Stimulated activated CD4-positive, alpha-beta T cell treated with anti-CD3 and anti-CD28 coated beads, Interleukin-2, amount 100 ng/mL, for 24 hours (primary cell): ENCODE measurements around the gene VGLL4.

Experiments used
- DNase-seq, 2 donors: peaks; one replicate each; pipeline ENCODE4 v3.0.0-alpha.2; 2020

Gene VGLL4

DNA sequence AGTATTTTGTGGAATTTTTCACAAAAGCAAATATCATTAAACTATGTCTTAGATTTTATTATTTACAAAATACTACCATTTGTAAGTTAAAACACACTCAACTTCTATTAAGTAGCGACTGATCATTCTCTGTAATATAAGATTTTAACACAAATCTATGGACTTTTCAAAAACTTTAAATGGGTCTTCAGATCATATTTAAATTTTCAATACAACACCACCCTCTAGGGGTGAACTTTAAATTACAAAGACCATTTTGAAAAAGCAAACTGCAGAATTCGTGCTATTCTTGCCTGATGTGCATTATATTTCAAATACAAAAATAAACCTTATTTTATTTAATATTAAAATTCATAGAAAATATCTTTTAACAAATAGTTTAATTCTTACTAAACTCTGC is 8.2 kb upstream of the VGLL4 start:
- no peak for DNase-seq

DNA sequence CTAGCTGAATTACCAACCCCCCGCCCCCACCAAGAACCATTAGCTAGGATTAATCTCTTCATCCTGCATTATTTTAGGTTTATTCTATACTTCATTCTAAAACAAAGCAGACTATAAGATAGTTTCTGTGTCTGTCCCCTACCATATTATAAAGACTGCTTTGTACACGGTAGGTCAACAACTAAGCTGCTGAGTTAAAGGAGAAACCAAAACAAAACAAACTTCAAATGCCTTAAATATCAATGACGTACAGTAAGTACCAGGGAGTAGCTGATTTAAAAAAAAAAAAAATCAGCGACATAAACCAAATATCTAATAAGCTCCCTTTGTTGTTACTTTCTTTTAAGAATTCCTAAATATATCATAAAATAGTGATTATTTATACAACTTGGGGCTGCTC is 7.8 kb upstream of the VGLL4 start:
- no peak for DNase-seq

DNA sequence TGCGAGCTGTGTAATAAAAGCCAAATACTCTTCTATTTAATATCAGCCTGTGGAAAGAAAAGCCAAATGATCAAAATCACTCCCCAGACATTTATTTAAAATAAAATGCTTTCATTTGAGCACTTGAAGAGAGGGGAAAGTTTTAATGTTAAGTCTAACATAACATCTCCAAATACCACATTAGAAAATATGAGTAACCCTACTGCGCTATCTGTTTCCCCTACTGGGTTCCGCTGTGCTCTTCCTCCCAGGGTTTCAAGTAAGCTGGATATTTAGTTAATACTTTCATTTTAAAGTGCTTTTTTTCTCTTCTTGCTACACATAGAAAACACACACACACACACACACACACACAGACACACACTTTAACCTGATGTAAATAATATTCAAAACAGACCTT is 6.7 kb upstream of the VGLL4 start:
- no peak for DNase-seq

DNA sequence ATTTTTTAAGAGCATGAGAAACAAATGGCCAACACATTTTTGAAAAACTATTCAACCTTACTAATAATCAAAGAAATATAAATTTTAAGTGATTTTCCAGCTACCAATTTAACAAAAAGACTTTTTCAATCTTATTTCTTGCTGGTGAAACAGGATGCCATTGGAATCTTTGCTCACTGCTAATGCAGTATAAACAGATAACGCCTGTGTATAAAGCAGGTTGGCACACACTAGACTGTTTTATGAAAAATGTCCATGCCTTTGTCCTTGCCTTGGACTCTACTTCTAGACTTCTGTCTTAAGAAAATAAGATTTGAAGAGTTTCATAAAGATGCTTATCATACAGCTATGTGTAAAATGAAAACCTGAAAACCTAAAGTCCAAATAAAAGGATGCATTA is 5.0 kb upstream of the VGLL4 start:
- no peak for DNase-seq

DNA sequence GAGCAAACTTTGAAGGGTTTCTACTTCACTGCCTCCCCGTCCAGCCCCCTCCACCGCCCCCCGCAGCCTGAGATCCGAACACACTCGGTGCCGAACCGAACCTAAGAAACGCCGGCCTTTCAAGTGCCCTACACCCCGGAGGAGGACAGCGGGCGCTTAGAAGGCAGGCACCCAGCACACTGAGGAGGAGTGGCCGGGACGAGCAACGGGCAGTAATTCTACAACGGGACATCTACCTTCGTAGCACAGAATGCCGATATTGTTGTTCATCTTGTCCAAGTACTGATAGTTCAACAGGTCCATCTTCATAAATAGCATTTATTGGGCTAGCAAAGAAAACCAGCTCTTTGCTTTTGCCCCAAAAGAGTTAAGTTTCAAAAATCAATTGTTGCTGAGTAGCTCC is 513 bp downstream of the VGLL4 start:
- DNase-seq: peak; percentile 35 to 42

DNA sequence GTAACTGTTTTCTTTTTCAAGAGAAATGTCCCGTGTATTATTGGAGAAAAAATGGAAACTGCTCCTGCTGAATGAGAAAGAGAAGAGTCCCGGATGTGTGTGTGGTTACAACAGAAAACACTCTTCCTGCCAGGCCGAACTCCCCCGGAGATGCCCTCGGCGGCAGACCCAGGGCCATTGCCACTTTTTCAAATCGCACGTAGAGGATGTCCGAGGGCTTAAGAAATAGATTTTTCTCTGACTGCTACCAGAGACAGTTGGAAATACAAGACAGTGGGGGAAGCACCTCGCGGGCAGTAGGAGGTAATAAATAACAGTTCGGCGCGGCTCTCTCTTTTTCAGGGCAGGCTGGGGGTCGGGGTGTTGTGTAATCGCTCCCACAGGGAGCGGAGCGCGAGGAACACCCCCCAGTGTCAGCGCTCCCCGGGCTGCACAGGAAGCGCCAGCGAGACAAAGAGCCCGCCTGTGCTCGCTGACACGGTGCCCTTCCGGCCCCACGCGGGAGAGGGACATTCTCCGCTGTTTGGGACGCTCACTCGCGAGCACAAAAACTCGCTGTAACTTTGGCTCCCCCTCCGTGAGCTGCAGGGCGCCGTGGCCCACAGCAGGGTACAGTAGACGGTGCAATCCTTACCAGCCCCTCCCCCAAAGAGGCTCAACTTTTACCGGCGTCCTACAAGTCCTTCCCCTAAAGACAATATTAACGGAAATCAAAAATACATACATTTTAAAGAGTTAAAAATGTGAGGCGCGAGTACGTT is 1.1 kb downstream of the VGLL4 start:
- peak; percentile 57 to 70 for DNase-seq

DNA sequence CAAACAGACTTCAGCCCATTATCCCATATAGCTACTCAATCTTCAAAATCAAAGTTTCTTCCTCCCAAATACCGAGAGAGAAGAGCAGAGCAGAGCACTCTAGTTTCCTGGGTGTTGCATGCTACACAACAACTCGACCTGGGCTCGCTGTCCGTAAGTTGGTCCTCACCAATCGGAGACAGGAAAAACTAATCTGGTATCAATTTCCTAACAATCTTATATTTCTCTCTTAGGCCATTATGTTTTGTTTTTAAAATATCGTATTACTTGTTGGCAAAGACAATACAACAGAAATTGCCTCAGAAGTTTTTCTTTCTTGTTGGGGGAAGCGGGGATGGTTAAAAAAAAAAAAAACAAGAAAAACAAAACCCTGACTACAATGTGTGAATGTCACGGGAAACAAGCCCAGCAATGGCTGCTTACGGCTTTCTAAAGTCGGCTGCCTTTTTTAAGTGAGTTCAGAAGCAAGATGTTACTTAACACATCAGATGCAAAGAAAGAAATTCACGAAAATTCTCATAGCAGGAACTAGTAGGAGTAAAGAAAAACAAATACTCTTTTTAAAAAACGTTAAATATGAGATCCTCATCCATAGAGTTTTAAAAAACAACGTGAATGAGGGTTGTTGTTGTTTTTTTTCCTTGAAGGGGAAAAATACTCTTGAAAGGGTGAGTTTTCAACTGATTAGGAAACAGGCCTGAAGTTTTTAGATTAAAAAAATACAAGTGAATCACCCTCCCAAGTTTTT is 1.9 kb downstream of the VGLL4 start:
- no peak for DNase-seq

DNA sequence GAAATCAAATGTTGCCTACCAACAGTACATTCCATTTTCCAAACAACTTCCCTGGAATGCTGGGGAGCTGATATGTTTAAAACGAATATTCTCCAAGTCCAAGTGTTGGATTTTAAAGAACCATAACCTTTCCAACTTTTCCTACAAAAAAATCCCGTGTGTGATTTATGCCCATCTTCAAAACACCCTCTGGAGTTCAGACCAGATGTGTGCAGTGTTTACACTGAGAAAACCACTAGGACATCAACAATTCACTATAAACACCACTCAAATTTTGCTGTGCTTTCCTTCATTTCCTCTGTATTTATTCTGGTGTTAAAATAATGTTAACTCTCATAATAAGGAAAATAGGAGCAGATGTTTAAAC is 2.4 kb downstream of the VGLL4 start:
- no peak for DNase-seq

DNA sequence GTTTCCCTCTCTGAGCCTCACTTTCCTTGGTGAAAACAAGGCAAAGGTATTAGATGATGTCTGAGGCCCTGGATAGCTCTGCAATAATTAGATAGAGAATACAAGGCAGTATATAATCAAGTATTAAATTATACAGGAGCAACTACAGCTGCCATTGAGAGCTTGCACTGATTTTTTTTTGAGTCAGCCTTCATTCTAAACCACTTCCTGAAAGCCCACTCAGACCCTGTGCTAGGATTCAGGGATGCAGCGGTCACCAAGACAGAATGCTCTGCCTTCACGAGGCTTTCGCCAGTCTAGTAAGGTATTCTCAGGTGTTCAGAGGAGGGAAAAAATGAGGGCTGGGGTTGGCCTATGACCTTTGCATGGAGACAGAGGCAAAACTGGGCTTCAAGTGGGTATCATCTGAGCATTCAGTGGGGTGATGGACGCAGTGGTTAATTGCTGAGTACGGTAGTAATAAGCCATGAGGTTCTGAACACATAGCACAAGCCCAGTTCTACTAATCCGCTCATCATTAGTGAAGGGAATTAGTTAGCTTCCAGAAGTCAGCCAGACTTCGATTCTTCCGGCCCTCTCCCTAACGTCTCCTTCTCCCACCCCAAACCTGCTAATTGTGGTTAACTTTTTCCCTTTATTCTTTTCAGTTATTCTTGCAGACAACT is 3.6 kb downstream of the VGLL4 start:
- no peak for DNase-seq

DNA sequence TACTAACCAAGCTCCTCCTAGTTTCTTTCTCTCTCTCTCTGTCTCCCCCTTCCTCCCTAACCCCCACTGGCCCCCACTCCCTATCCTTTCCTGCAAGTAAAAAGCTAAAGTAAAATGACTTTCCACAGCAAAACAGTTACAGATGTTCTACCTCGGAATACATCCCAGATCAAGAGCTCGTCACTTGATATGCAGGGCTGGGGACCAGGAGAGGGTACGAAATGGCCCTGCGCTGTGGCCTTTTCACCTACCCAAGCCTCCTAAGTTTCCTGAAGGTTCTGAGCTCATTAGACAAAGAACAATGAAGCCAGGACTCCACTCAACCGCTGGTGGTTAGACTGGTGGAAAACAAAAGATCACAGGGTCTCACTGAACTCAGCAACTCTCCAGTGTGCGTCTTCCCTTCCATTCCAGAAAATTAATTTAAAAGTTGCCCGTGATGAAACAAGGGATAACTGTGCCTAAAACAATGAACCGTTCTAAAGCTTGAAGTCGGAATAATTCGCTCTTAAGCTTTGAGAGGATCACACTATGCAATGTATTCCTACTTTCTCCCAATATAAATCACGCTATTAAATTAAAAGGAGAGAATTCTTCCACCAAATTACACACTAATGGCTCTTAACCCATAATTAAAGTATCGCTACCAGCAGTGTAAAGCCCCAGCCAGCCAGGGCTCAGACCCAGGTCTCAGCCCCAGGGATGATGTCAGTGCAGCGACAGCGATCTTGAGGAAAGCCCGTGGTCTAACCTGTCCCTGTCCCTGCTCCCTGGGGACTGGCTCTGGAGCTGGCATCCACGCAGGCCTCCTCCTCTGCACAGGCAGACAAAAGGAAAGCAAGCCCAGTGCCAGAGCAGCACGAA is 5.0 kb downstream of the VGLL4 start:
- no peak for DNase-seq

DNA sequence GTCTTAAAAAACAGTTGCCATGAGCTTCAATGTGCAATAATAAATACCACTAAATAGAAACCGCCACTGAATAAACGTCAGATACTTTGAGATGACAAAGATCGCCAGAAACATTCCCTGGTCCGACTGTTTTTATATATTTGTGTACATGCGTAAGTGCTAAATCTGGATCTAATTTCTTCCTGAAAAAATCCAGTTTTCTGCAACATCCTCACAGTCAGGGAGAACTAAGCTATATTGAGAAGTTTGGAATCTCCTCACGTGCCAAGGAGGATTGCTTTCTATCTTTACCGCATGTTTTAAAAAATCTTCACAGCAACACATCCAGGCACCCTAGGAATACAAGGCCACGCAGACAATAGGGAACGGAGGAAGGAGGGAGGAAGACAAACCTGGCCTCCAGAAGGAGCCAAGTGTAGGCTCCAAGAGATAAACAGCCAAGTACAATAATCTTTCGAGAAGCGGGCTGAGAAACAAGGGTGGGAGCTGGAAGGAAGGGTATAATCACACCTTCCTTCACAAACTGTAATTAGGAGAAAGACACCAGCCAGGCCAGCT is 5.7 kb downstream of the VGLL4 start:
- DNase-seq: no peak

DNA sequence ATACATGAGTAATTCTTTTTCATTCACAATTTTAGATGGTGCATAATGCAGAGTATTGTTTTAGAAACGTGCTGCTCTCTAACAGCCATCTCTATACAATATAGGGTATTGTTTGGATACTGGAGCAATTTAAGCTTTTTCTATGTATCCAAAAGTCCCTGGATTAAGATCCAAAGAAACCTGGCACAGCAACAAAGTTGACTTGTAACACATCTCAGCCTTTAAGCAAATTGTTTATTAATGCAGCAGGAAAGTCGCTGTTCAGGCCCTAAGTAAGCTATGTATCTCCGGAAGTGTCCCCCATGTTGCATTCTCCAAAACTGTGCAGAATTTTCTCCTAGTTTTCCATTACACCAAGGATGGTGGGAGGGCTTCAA is 7.3 kb downstream of the VGLL4 start:
- DNase-seq: no peak

DNA sequence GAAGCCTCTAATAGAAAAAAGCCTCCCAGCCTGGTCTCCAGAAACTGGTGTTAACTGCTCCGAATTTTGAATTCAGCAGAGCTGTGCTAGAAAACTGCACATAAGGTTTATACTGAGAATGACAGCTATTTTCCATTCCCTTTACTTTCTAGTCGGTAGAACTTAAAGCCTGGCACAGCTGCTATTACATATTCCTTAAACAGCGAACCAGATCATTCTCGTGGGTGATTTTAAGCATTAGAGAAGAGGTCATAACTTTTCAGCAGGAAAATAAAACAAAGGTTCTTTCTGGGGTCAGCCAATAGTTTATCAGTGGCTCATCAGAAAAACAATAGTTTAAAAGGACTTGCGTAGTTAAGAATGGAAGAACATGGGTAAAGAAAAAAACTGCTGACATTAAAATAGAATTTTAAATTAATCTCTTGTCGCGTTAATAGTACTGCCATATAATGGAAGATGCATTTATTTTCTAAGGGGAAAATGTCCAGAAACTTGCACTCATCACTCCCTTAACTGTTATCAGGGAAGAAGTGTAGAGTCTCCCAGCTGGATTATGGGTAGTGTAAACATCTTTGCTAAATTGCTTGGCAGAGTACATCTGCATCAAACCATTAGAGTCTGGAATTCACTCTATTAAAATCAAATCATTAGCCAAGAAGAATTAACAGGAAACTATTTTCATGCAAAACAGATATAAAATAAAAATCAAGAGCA is 7.9 kb downstream of the VGLL4 start:
- no peak for DNase-seq

DNA sequence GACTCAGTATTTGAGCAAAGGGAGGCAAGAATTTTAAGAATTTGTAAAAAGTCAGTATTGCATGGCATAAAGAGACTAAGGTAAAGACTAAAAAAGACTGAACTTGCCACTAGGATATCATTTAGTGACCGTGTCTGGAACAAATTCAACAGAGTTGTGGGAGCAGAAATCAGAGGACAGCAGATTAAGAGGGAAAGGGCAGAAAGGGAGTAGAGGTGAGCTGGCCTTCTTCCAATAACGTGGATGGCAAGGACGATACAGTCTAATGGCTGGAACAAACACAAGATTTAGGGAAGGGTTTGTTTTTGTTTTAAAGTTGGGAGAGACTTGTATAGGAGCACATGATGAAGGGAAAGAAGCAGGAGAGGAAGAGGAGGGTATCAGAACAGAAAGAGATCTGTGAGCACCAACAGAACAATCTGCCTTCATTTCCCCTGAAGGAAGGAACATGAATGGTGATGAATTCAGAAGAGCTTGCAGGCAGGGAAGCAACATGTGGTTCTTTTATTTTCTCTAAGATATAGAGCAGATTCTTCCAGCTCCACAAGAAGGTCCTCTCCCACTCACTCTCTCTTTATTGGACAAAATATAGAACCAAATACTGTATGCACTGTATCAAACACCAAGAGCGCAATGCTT is 8.6 kb downstream of the VGLL4 start:
- DNase-seq: no peak

DNA sequence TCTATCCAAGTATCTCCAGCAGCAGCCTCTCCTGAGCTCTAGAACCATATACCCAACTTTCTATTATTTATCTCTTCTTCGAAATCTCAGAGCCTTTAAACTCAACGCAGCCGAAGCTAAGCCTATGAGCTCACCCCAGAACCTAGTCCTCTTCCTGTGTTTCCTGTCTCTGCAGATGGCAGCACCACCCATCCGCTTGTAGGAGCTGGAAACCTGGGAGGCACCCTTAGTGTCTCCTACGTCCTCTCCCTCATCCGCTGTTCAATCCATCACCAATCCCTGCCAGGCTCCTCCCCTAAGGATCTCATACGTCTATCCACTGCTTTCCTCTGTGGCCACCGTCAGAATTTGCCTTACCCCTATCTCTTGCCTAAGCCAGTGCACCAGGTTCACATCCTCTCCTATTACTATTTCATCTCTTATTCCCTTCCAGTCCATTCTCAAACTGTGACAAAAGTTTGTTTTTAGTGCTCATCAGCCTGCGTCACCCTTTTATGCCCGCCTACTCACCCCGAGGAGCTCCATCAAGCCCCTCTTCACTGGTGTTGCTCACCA is 9.6 kb downstream of the VGLL4 start:
- DNase-seq: no peak

DNA sequence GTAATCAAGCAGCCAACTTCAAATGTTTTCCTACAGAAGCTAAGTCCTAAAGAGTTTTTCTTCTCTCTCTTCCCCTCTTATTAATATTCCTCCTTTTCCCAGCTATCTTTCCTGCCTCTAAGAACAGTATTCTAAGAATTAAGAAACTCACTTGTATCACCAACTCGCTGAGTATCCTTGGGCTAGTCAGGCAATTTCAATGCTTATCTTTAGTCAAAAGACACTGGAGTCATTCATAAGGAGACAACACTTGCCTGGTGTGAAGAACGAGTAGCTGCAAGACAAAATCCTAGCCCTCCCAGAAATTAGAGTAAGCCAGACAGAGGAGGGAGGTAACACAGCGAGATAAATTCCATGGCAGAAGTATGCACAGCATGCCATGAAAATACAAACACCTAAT is 10.7 kb downstream of the VGLL4 start:
- DNase-seq: no peak

DNA sequence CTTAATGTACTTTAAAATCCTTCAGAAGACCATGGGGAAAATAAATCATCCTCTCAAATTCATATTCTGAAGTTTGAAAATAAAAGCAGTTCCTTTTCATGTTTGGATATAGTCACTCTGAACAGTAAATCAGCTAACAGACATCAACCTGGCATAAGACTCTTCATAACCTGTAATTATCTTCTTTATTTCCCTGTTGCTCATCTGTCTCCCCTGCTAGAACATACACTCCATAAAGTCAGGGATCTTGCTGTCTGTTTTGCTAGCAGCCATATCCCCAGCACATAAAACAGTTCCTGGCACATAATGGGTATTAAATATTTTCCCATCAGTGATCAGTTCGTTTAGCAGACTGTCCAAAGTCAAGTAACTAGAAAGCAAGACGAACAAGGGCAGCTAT is 11.2 kb downstream of the VGLL4 start:
- no peak for DNase-seq

DNA sequence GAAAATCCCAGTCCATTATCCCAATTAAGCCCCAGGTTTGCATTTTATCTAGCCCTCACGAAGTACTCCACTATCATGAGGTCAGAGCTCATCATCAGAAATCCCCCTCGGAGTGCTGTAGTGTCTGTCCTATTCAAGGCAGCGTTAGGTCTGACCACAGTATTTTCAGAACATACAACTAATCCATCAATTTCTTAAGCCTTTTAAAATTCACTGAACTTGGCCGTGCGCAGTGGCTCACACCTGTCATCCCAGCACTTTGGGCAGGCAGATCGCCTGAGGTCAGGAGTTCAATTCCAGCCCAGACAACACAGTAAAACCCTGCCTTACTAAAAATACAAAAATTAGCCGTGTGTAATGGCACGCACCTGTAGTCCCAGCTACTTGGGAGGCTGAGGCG is 11.9 kb downstream of the VGLL4 start:
- no peak for DNase-seq

DNA sequence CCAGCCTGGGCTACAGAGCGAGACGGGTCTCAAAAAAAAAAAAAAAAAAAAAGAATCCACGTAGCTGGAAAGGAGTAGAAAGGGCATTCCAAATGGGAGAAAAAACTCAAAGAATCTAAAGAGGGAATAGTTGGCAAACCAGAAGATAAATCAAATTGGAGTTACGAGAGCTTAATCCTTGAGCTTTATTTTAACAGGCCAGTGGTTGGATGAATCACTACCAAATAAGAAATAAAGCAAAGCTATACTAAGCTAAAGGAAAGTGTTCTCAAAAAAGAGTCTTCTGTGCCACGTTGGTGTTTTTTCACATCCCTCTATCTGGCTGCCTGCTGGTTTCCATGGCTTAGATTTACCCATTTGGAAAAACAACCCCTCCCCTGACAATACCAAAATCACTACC is 14.0 kb downstream of the VGLL4 start:
- no peak for DNase-seq

DNA sequence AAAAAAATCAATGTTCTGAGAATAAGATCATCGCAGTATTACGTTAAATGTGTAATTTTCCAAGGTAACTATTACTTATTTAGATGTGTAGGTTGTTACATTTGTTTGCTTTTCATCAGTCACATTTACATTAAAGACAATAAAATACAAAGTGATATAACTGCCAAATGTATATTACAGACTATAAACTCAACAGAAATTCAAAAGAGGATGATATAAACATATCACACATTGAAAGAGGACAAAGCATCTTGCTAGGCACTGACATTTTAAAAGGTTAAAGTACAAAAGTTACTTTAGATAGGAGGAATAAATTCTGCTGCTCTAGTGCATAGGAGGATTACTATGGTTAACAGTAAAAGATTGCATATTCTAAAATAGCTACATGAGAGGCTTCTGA is 16.1 kb downstream of the VGLL4 start:
- DNase-seq: no peak

DNA sequence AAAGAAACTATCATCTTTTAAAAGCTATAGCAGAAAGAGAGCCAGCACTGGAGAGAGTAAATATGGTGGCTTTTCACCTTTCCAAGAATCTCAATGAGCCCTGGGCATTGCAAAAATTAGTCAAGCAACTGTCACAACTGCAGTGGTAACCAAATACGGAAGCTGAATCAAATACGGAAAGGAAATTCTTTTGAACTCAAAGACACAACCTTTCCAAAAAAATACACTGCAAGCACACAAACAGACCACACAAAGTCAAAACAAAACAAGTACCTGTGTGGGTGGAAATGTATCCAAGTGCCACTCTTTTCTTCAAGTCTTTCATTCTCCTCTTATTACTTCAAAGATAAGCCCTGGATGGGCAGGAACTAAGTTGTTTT is 17.6 kb downstream of the VGLL4 start:
- no peak for DNase-seq
